ENCODE measurements around the gene AZGP1.
"Not testable (repeated sequence)": the region's sequence is repeated elsewhere in the genome, so short reads cannot be mapped to it uniquely, and the experiment has no call there.

AZGP1 gene

GRCh38 chr7:99997545-99998137 is 21.8 kb upstream of the AZGP1 start:
- DNase-seq: peak in 41 of 56 donors; percentile 4 to 61 (median 22)

GRCh38 chr7:99996755-99997544 is 21.1 kb upstream of the AZGP1 start:
- DNase-seq: no peak

DNA sequence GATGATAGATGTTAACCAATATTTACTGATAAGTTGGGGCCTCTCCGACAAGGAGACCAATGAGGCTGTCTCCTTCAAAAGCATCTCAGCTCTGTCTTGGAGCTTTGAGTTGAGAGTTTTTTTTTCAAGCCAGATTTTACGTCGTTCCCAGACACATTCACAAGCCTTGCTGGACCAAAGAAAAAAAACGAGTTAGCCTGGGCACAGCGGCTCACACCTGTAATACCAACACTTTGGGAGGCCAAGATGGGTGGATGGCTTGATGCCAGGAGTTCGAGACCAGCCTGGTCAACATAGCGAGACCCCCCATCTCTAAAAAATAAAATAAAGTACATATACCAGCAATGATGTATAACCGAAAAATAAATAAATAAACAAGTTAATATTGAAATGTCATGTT is 19.0 kb upstream of the AZGP1 start:
- DNase-seq: no peak

DNA sequence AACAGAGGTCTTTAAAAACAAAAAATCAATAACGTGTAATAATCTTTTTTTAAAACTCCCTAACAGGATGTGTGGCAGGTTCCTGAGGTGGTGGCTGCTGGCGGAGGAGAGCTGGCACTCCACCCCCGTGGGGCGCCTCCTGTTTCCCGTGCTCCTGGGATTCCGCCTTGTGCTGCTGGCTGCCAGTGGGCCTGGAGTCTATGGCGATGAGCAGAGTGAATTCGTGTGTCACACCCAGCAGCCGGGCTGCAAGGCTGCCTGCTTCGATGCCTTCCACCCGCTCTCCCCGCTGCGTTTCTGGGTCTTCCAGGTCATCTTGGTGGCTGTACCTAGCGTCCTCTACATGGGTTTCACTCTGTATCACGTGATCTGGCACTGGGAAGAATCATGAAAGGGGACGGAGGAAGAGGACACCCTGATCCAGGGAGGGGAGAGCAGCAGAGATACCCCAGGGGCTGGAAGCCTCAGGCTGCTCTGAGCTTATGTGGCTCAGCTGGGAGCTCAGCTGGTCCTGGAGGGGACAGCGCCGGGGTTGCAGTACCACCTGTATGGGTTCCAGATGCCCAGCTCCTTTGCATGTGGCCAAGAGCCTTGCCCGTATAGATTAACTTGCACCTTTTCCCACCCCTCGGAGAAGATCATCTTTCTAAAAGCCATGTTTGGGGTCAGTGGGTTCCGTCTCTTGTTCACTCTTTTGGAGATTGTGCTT is 16.7 kb upstream of the AZGP1 start:
- DNase-seq: no peak

GRCh38 chr7:99991543-99991942 is 15.7 kb upstream of the AZGP1 start:
- not testable (repeated sequence) for DNase-seq

DNA sequence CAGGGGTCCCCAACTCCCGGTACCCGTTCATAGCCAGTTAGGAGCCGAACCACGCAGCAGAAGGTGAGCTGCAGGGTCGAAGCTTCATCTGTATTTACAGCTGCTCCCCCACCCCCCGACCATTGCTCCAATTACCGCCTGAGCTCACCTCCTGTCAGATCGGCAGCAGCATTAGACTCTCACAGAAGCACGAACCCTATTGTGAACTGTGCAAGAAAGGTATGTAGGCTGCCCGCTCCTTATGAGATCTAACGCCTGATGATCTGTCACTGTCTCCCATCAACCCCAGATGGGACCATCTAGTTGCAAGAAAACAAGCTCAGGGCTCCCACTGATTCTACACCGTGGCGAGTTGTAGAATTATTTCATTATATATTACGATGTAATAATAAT is 14.6 kb upstream of the AZGP1 start:
- peak in 8 of 56 donors; percentile 2 to 57 (median 38) for DNase-seq

DNA sequence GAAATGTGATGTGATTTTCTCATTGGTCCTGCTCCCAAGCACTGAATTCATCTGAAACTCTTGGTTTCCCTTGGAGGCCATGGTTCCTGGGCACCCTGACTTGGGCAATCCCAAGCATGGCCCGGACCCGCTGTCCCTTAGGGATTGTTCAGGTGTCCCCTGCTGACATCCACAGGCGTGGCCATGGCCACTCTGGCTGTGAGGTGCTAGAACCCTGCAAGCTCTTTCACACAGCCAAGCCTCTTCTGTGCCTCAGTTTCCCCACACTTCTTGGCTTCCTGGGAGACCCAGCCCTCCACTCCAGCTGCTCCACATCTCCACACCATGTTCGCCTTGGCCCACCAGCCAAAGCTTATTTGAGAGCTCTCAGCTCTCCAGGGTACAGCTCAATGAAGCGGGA is 12.0 kb upstream of the AZGP1 start:
- no peak for DNase-seq

DNA sequence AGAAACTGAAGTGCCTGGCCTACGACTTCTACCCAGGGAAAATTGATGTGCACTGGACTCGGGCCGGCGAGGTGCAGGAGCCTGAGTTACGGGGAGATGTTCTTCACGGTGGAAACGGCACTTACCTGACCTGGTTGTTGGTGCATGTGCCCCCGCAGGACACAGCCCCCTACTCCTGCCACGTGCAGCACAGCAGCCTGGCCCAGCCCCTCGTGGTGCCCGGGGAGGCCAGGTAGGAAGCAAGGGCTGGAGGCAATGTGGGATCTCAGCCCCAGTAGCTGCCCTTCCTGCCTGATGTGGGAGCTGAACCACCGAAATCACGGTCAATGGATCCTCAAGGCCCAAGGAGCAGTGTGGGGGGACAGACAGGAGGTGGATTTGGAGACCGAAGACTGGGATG is 11.5 kb upstream of the AZGP1 start:
- DNase-seq: not testable (repeated sequence)

GRCh38 chr7:99984593-99984992 is 8.8 kb upstream of the AZGP1 start:
- no peak for DNase-seq

DNA sequence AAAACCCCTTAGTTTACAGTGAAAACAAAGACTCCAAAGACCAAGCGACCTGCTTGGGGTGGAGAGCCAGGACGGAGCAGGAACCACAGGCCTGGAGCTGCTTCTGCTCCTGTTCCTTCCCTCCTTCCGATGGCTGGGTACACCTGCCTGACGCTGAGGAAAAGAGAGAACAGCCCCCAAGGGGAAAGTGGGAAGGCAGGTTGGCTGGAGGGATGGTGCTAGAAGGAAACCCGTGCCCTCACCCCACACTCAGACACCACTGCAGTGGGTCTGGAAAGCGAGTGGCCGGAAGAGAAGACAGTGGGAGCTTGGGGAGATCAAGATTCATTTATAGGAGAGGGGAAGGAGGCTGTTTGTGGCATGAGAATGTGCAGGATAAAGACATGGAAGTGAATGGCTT is 5.2 kb upstream of the AZGP1 start:
- not testable (repeated sequence) for DNase-seq

DNA sequence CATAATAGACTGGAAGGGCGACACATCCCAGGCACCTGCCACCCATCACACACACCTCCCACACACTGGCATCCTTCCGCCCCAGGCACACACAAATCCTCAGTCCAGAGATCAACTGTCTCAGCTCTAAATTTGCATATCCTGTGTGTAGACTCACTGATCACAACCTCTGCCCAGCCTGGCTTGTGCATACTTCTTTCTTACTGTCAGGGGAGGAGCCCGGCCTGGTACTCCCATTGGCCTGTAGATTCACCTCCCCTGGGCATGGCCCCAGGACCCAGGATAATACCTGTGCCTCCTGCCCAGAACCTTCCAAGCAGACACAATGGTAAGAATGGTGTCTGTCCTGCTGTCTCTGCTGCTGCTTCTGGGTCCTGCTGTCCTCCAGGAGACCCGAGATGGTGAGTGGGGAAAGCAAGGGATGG is 4.6 kb upstream of the AZGP1 start:
- DNase-seq: not testable (repeated sequence)

DNA sequence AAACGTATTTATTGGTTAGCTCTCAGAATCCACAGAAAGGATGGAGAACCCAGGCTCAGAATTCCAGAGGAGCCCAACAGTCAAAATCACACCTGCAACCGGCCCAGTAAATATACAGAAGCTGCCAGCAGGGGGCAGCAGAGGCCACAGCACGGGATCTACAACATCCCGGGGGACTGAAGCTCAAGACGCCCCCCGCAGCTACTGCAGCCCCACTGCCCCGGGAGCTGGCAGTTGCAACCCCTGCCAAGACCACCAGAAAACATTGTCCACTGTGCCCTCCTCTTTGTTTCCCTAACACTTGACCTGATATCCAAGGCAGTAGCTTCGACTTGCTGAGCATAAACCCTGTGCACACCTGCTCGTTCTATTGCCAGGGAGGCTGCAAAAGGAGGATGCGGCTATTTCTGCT is 4.0 kb upstream of the AZGP1 start:
- peak in 44 of 56 donors; percentile 5 to 84 (median 34) for DNase-seq

DNA sequence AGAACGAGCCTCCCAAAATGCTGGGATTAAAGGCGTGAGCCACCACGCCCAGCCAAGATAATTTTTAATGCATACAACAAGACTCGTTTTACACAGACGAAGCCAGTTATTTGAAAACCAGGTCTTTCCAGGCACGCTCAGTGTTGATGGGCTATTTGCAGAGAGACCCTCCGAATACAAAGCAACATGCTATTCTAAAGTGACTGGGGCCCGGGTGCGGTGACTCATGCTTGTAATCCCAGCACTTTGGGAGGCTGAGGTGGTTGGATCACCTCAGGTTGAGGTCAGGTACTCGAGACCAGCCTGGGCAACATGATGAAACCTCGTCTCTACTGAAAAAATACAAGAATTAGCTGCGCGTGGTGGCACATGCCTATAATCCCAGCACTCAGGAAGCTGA is 795 bp upstream of the AZGP1 start:
- DNase-seq: no peak

DNA sequence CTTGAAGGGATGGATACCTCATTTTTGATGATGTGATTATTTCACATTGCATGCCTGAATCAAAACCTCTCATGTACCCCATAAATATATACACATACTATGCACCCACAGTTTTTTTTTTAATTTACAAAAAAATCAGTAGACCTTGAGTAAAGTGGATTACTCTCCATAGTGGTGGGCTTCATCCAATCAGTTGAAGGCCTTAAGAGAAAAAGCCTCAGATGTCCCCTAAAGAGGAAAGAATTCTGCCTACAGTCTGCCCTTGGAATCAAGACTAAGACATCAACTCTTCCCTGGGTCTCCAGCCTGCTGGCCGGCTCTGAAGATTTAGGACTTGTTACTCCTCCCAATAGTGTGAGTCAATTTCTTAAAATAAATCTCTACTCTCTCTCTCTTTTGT is 1.1 kb downstream of the AZGP1 start:
- DNase-seq: no peak

- DNase-seq: not testable (repeated sequence)
These were observed 2.0 kb downstream of the AZGP1 start for GRCh38 chr7:99973817-99974216.

DNA sequence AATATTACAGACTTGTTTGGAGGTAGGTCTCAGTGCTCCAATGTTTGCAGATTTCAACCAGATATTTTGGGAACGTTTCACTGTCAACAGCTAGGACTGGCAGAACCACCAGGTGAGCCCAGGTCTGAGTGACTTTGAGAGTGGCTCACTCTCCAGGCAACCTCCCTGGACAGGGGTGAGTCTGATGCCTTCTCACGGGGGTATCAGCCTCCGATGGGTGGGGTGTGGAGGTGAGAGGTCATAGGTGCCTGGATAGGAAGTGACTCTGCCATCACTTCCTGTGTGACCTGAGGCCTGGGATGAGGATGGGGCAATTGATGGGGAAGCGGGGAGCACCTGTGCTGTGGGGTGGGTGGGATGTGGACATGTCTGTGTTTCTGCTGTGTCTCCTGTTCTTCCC is 4.6 kb downstream of the AZGP1 start:
- DNase-seq: no peak

- DNase-seq: not testable (repeated sequence)
These were observed 6.0 kb downstream of the AZGP1 start for GRCh38 chr7:99969813-99970212.

- no peak for DNase-seq
These were observed 6.5 kb downstream of the AZGP1 start for GRCh38 chr7:99969298-99969697.

DNA sequence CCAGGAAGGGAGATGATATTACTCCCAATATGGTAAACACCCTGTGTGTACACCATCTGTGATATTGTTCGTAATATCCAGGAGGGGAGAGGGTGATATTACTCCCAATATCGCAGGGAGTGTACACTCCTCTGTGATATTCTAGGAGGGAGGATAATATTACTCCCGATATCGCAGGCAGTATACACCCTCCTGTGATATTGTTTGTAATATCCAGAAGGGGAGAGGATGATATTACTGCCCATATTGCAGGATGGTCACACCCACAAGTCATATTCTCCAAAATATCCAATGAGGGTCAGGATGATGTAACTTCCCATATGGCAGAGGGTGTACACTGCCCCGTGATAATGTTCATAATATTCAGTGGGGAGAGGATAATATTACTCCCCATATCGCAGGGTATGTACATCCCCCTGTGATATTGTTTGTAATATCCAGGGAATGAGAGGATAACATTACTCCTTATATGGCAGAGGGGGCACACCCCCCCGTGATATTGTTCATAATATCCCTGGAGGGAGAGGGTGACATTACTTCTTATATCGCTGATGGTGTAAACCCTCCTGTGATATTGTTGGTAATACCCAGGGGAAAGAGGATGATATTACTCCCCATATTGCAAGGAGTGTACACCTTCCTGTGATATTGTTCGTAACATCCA is 17.1 kb downstream of the AZGP1 start:
- no peak for DNase-seq

GRCh38 chr7:99955247-99955646 is 20.6 kb downstream of the AZGP1 start:
- no peak for DNase-seq

DNA sequence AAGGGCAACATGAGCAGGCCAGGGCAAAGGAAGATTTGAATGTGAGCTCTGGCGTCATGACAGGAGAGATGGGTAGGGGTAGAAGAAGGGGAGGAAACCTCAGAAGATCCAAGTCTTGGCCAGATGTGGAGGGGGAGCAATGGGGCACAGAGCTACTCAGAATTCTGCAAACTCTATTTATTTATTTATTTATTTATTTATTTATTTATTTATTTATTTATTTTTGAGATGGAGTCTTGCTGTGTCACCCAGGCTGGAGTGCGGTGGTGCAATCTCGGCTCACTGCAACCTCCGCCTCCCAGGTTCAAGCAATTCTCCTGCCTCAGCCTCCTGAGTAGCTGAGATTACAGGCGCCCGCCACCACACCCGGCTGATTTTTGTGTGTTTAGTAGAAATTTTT is 21.2 kb downstream of the AZGP1 start:
- DNase-seq: not testable (repeated sequence)

DNA sequence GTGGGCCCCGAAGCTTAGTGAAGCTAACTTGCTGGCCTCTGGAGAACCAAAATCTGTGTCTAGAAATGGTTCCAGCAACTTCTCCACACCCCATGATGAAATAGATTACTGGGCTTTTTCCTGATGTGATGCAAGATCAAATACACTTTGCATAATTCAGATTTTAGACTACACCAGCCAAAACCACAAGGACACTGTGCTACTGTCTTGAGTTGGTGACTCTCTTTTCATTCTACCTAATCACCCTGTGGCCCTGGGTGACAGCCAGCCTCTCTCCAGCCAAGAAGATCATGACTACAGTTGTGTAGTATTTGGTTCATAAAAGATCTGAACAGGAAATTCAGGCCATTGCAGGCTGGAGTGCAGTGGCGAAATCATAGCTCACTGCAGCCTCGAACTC is 22.2 kb downstream of the AZGP1 start:
- DNase-seq: no peak
